ENCODE data around the gene GPR173.

Gene GPR173

GRCh38 chrX:53048169-53049126 is at the start of gene GPR173:
Gene GPR173, plus strand, starts transcription at chrX:53048789. Its CDS starts 27,833 bp downstream, at chrX:53076622.
- DNase-seq (ENCODE audit: low read depth) = peak; percentile 59

GRCh38 chrX:53000447-53001135 is 48.0 kb upstream of the GPR173 start:
- DNase-seq (ENCODE audit: low read depth) = no peak

- no peak for DNase-seq (ENCODE audit: low read depth)
Observed at GRCh38 chrX:53001958-53002357, 46.6 kb upstream of the GPR173 start.

GRCh38 chrX:53003111-53003510 is 45.5 kb upstream of the GPR173 start:
- no peak for DNase-seq (ENCODE audit: low read depth)

GRCh38 chrX:53004038-53004437 is 44.6 kb upstream of the GPR173 start:
- DNase-seq (ENCODE audit: low read depth) = no peak

GRCh38 chrX:53004811-53005210 is 43.8 kb upstream of the GPR173 start:
- DNase-seq (ENCODE audit: low read depth) = no peak

GRCh38 chrX:53005327-53005726 is 43.3 kb upstream of the GPR173 start:
- no peak for DNase-seq (ENCODE audit: low read depth)

- no peak for DNase-seq (ENCODE audit: low read depth)
Observed at GRCh38 chrX:53009032-53009431, 39.6 kb upstream of the GPR173 start.

GRCh38 chrX:53013291-53013690 is 35.3 kb upstream of the GPR173 start:
- DNase-seq (ENCODE audit: low read depth) = no peak

GRCh38 chrX:53018627-53019026 is 30.0 kb upstream of the GPR173 start:
- DNase-seq (ENCODE audit: low read depth) = peak; percentile 17

GRCh38 chrX:53022381-53022780 is 26.2 kb upstream of the GPR173 start:
- DNase-seq (ENCODE audit: low read depth) = no peak

GRCh38 chrX:53028678-53029077 is 19.9 kb upstream of the GPR173 start:
- no peak for DNase-seq (ENCODE audit: low read depth)

GRCh38 chrX:53031380-53031779 is 17.2 kb upstream of the GPR173 start:
- no peak for DNase-seq (ENCODE audit: low read depth)

GRCh38 chrX:53036149-53036548 is 12.4 kb upstream of the GPR173 start:
- no peak for DNase-seq (ENCODE audit: low read depth)

GRCh38 chrX:53039236-53039635 is 9.4 kb upstream of the GPR173 start:
- DNase-seq (ENCODE audit: low read depth) = no peak

- DNase-seq (ENCODE audit: low read depth) = no peak
Observed at GRCh38 chrX:53044995-53045394, 3.6 kb upstream of the GPR173 start.

GRCh38 chrX:53047228-53047627 is 1.4 kb upstream of the GPR173 start:
- DNase-seq (ENCODE audit: low read depth) = peak; percentile 47

GRCh38 chrX:53049127-53049517 is 533 bp downstream of the GPR173 start:
- no peak for DNase-seq (ENCODE audit: low read depth)

- no peak for DNase-seq (ENCODE audit: low read depth)
Observed at GRCh38 chrX:53050841-53051240, 2.3 kb downstream of the GPR173 start.

GRCh38 chrX:53055244-53055849 is 6.8 kb downstream of the GPR173 start:
- DNase-seq (ENCODE audit: low read depth) = no peak

GRCh38 chrX:53056292-53056691 is 7.7 kb downstream of the GPR173 start:
- DNase-seq (ENCODE audit: low read depth) = peak; percentile 18

GRCh38 chrX:53065104-53065503 is 16.5 kb downstream of the GPR173 start:
- no peak for DNase-seq (ENCODE audit: low read depth)

- no peak for DNase-seq (ENCODE audit: low read depth)
Observed at GRCh38 chrX:53071064-53071463, 22.5 kb downstream of the GPR173 start.
